ENCODE results near the gene SOX10.

SOX10 gene

GRCh38 chr22:37971475-37972434 is 12.6 kb downstream of the SOX10 start:
- Histone ChIP-seq H3K36me3 (ENCODE audit: control insufficient read depth, insufficient read depth, low read length) (peaks cover 32% of the 10 kb centered on the region), H3K4me1 (ENCODE audit: control insufficient read depth, insufficient read depth, low read length, poor library complexity, severe bottlenecking) (peaks cover 11% of the 10 kb centered on the region), H3K4me3 (ENCODE audit: extremely low read depth, insufficient read depth, low read length, poor library complexity, severe bottlenecking) (no peak overlapping the region), H3K27ac (ENCODE audit: low read depth, low read length, severe bottlenecking) (no peak overlapping the region), H3K9me3 (ENCODE audit: control insufficient read depth, low read length) (no peaks in the 10 kb centered on the region)
- WGBS, 2 experiments (ENCODE audit: insufficient coverage in 2 of 2) = 44 to 92% methylated on average over 2 to 4 of the region's 7 CpGs

DNA sequence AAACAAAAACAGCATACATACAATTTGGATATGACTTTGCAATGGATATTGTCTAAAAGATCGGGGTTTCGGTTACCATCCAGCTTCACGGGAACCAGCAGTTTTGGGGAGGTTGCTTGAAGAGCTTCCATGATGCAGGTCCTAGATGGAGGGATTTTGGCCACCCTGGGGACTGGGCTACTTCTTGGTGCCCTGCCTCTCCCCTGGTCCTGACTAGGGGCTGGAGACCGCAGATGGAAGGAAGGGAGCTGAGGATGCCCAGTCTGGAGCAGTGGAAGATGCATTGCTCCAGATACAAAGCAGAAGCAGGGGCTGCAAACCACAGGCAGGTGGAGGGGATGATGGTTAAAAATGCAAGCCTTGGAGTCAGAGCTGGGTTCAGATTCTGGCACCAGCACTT is 13.5 kb downstream of the SOX10 start:
- WGBS, 2 experiments (ENCODE audit: insufficient coverage in 2 of 2) = 88 to 97% methylated on average over 3 to 4 of the region's 4 CpGs
- H3K36me3 ChIP-seq (ENCODE audit: control insufficient read depth, insufficient read depth, low read length) = peaks cover 35% of the 10 kb centered on the region
- no peak overlapping the region for H3K4me3 ChIP-seq (ENCODE audit: extremely low read depth, insufficient read depth, low read length, poor library complexity, severe bottlenecking)
- H3K9me3 ChIP-seq (ENCODE audit: control insufficient read depth, low read length) = no peaks in the 10 kb centered on the region
- peaks cover 18% of the 10 kb centered on the region for H3K4me1 ChIP-seq (ENCODE audit: control insufficient read depth, insufficient read depth, low read length, poor library complexity, severe bottlenecking)
- no peak overlapping the region for H3K27ac ChIP-seq (ENCODE audit: low read depth, low read length, severe bottlenecking)

DNA sequence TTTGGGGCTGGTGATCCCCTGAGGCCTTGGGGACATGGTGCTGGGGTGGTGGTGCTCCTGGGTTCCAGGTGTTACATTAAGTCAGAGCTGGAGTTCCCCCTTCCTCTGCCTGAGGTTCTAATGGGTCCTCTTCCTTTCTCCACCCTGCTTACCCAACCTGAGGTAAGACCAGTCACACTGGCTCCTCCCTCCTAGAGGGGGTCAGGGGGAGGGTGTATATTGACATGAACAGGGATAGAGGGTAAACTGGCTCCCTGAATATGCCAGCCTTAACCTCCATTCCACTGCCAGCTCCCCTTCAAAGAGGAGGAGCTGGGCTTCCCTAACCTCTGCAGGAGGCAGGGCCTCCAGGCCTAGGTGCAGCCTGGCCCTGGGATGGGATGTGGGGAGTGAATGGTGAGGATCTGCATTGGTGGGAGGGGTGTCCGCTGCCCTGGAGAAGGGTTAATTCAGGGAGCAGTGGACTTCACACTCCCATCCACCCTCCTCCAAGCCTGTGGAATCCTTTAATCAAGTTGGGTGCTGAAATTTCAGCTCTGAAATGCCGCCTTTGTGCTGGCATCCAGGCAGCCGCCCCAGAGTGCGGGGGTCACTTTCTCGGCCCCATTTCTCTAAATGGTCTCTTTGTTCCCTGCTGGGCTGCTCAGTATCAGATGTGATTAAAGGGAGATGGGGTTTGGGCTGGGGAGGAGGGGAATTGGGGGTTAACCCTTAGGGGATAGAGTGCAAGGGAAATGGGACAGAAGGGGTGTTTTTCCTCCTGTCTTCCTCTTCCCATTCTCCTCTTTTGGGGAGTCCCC is 15.7 kb downstream of the SOX10 start:
- no peak overlapping the region for H3K4me3 ChIP-seq (ENCODE audit: extremely low read depth, insufficient read depth, low read length, poor library complexity, severe bottlenecking)
- peaks cover 25% of the 10 kb centered on the region for H3K4me1 ChIP-seq (ENCODE audit: control insufficient read depth, insufficient read depth, low read length, poor library complexity, severe bottlenecking)
- 100% methylated on average over 1 of the region's 5 CpGs for WGBS, 2 experiments (ENCODE audit: insufficient coverage in 2 of 2)
- peak overlapping the region; percentile 45 for H3K27ac ChIP-seq (ENCODE audit: low read depth, low read length, severe bottlenecking)
- H3K36me3 ChIP-seq (ENCODE audit: control insufficient read depth, insufficient read depth, low read length) = peaks cover 45% of the 10 kb centered on the region
- H3K9me3 ChIP-seq (ENCODE audit: control insufficient read depth, low read length) = no peaks in the 10 kb centered on the region

DNA sequence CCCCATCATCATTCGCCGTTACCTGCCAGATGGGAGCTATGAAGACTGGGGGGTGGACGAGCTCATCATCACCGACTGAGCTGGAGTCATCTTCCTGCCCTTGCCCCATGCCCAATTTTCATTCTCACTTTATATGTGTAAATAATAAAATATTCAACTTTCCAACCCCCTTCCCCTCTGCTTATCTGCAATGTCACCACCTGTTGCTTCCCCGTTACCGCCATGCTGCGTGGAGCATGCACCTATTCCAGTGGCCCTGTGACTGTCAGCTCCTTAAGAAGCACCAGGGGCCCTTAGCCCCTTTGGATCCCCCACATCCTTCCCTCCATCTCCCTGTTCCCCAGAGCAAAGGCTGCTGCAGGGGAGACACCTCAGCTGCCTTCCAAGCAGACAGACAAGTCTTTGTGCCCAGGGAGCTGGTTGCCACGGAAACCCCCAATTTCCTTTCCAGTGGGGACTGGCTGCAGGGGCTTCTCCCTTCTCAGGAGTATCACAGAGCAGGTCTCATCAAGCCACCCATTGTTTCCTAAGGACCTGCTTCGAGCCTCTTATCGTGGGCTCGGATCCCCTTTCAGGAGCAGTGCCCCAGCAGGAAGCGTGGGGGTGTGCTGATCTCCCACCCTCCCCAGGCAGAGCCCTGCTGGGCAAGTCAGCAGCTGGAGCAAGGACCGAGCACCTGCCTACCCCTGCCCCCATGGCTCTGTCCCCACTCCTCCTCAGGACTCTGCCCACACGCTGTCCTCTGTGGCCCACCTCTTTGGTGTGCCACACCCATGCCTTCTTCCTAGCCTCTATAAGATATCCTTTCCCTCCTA is 16.5 kb downstream of the SOX10 start:
- H3K4me3 ChIP-seq (ENCODE audit: extremely low read depth, insufficient read depth, low read length, poor library complexity, severe bottlenecking) = no peak overlapping the region
- H3K4me1 ChIP-seq (ENCODE audit: control insufficient read depth, insufficient read depth, low read length, poor library complexity, severe bottlenecking) = peaks cover 25% of the 10 kb centered on the region
- 71 to 81% methylated on average over 9 to 10 of the region's 14 CpGs for WGBS, 2 experiments (ENCODE audit: insufficient coverage in 2 of 2)
- H3K27ac ChIP-seq (ENCODE audit: low read depth, low read length, severe bottlenecking) = peak overlapping the region; percentile 45
- H3K9me3 ChIP-seq (ENCODE audit: control insufficient read depth, low read length) = no peaks in the 10 kb centered on the region
- peaks cover 52% of the 10 kb centered on the region for H3K36me3 ChIP-seq (ENCODE audit: control insufficient read depth, insufficient read depth, low read length)

DNA sequence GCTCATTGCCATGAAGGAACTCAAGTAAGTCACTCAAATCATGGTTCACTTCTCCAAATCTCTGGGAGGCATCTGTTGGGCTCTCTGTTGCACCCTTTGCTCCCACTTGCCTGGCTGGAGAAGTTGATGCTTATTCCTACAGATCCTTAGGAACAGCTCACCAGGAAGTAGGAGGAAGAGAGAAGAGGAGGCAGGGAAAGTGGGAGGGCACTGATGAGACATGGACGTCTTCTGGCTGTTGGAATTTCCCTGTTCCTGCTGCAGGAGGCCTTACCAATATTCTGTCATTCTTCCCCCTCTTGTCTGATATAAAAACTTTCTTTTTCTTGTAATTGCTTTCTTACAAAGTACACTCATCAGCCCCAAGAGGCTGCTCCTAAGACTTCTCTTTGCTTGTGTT is 17.2 kb downstream of the SOX10 start:
- no peaks in the 10 kb centered on the region for H3K9me3 ChIP-seq (ENCODE audit: control insufficient read depth, low read length)
- peaks cover 57% of the 10 kb centered on the region for H3K36me3 ChIP-seq (ENCODE audit: control insufficient read depth, insufficient read depth, low read length)
- H3K4me3 ChIP-seq (ENCODE audit: extremely low read depth, insufficient read depth, low read length, poor library complexity, severe bottlenecking) = no peak overlapping the region
- WGBS, 2 experiments (ENCODE audit: insufficient coverage in 2 of 2) = 70 to 83% methylated on average over 1 of the region's 1 CpG
- H3K4me1 ChIP-seq (ENCODE audit: control insufficient read depth, insufficient read depth, low read length, poor library complexity, severe bottlenecking) = peaks cover 25% of the 10 kb centered on the region
- H3K27ac ChIP-seq (ENCODE audit: low read depth, low read length, severe bottlenecking) = no peak overlapping the region

DNA sequence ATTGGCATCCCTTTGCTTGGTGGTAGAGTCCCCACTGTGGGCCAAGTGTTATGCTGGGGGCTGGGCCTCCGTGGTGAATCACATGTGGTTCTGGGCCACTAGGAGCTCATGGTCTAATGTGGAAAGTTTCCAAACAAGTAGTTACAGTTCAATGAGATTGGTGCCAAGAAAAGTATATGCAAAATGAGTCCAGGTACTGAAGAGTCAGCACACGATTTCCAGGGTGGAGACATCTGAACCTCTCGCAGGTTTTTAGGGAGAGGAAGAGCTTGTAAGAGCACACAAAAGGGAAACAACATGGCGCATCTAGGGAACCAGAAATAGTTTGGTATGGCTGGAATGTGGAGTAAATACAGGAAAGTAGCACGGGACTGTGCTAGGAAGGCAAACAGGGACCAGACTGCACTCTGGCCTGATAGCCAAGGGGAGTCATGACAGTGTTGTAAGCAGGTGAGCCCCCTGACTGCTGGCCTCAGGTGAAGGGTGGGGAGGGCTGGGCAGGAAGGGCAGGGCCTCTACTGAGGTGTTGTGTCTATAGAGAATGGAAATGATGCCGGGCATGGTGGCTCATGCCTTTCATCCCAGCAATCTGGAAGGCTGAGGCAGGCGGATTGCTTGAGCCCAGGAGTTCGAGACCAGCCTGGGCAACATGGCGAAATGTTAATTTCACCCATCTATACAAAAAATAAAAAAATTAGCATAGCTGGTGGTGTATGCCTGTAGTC is 18.3 kb downstream of the SOX10 start:
- Histone ChIP-seq H3K27ac (ENCODE audit: low read depth, low read length, severe bottlenecking) (peak overlapping the region; percentile 60), H3K4me3 (ENCODE audit: extremely low read depth, insufficient read depth, low read length, poor library complexity, severe bottlenecking) (no peak overlapping the region), H3K9me3 (ENCODE audit: control insufficient read depth, low read length) (no peaks in the 10 kb centered on the region), H3K4me1 (ENCODE audit: control insufficient read depth, insufficient read depth, low read length, poor library complexity, severe bottlenecking) (peaks cover 25% of the 10 kb centered on the region), H3K36me3 (ENCODE audit: control insufficient read depth, insufficient read depth, low read length) (peaks cover 68% of the 10 kb centered on the region)
- WGBS, 2 experiments (ENCODE audit: insufficient coverage in 2 of 2) = 89 to 91% methylated on average over 6 of the region's 9 CpGs

DNA sequence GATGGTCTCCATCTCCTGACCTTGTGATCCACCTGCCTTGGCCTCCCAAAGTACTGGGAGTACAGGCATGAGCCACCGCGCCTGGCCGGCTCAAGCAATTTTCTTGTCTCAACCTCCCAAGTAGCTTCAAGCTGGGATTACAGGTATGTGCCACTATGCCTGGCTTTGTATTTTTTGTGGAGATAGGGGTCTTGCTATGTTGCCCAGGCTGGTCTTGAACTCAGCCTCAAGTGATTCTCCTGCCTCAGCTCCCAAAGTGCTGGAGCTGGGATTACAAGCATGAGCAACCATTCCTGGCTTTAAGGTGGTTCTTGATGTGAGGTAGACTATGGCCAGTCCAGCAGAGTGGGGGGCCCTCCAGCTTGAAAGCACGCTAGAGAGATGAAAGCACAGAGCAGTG is 23.3 kb downstream of the SOX10 start:
- no peak overlapping the region for H3K4me3 ChIP-seq (ENCODE audit: extremely low read depth, insufficient read depth, low read length, poor library complexity, severe bottlenecking)
- no peak overlapping the region for H3K27ac ChIP-seq (ENCODE audit: low read depth, low read length, severe bottlenecking)
- no peaks in the 10 kb centered on the region for H3K9me3 ChIP-seq (ENCODE audit: control insufficient read depth, low read length)
- H3K4me1 ChIP-seq (ENCODE audit: control insufficient read depth, insufficient read depth, low read length, poor library complexity, severe bottlenecking) = peaks cover 8% of the 10 kb centered on the region
- 92% methylated on average over 3 of the region's 4 CpGs; no CpG with 5 or more reads in 1 of the 2 experiments for WGBS, 2 experiments (ENCODE audit: insufficient coverage in 2 of 2)
- H3K36me3 ChIP-seq (ENCODE audit: control insufficient read depth, insufficient read depth, low read length) = peaks cover 85% of the 10 kb centered on the region

- H3K27ac ChIP-seq (ENCODE audit: low read depth, low read length, severe bottlenecking) = no peak overlapping the region
- no peaks in the 10 kb centered on the region for H3K9me3 ChIP-seq (ENCODE audit: control insufficient read depth, low read length)
- no peak overlapping the region for H3K4me3 ChIP-seq (ENCODE audit: extremely low read depth, insufficient read depth, low read length, poor library complexity, severe bottlenecking)
- 97 to 98% methylated on average over 16 to 17 of the region's 18 CpGs for WGBS, 2 experiments (ENCODE audit: insufficient coverage in 2 of 2)
- peaks cover 4% of the 10 kb centered on the region for H3K4me1 ChIP-seq (ENCODE audit: control insufficient read depth, insufficient read depth, low read length, poor library complexity, severe bottlenecking)
- peaks cover 80% of the 10 kb centered on the region for H3K36me3 ChIP-seq (ENCODE audit: control insufficient read depth, insufficient read depth, low read length)
Measured at GRCh38 chr22:37959231-37959825, 25.0 kb downstream of the SOX10 start.

DNA sequence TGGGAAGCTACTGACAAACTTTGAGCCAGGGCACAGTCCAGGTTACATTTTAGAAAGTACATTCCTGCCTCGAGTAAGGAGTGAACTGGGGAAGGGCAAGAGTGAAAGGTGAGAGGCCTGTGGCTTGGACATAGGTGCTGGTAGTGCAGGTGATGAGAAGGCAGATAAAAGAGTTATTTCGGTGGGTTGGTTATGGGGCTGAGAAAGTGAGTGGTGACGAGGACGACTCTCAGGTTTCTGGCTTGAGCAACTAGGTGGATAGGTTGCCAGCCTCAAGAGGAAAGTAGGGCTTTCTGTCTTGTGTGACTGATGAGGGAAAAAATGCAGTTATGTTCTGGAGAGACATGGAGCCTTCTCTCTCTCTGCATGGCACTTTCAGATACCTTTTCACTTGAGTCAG is 27.1 kb downstream of the SOX10 start:
- Histone ChIP-seq H3K9me3 (ENCODE audit: control insufficient read depth, low read length) (no peaks in the 10 kb centered on the region), H3K4me3 (ENCODE audit: extremely low read depth, insufficient read depth, low read length, poor library complexity, severe bottlenecking) (no peak overlapping the region), H3K27ac (ENCODE audit: low read depth, low read length, severe bottlenecking) (no peak overlapping the region), H3K36me3 (ENCODE audit: control insufficient read depth, insufficient read depth, low read length) (peaks cover 65% of the 10 kb centered on the region), H3K4me1 (ENCODE audit: control insufficient read depth, insufficient read depth, low read length, poor library complexity, severe bottlenecking) (peaks cover 4% of the 10 kb centered on the region)
- 97 to 98% methylated on average over 4 of the region's 4 CpGs for WGBS, 2 experiments (ENCODE audit: insufficient coverage in 2 of 2)

Data from mesodermal cell (in vitro differentiated cells).